Loucy (cell line): ENCODE data around the gene HMGB3.

ENCODE experiments used
- H2AFZ ChIP-seq: fragments of 200-600 bp; sonication (generic); 2 replicates; pipeline ENCODE4 v1.6.0; 2016; ENCODE audit warnings: antibody characterized with exemption, mild to moderate bottlenecking, low read length, moderate library complexity
- H3F3A ChIP-seq: fragments of 200-600 bp; 2 replicates; pipeline ENCODE4 v1.6.0; 2016; ENCODE audit warnings: antibody characterized with exemption, low read depth, mild to moderate bottlenecking
- H3K27me3 ChIP-seq: fragments of 200-600 bp; sonication (generic); 2 replicates; pipeline ENCODE4 v1.6.1; 2014; ENCODE audit warnings: low read length, mild to moderate bottlenecking; ENCODE audit not compliant: insufficient read depth, poor library complexity, severe bottlenecking
- H3K36me3 ChIP-seq: fragments of 200-600 bp; sonication (generic); 2 replicates; pipeline ENCODE4 v1.6.1; 2016; ENCODE audit warnings: low read length; ENCODE audit not compliant: insufficient read depth
- H3K4me1 ChIP-seq: fragments of 200-600 bp; sonication (generic); 2 replicates; pipeline ENCODE4 v1.5.1; 2014; ENCODE audit warnings: low read length, mild to moderate bottlenecking; ENCODE audit not compliant: insufficient read depth, poor library complexity, severe bottlenecking
- H3K4me2 ChIP-seq: fragments of 200-600 bp; sonication (generic); 2 replicates; pipeline ENCODE4 v1.6.0; 2014; ENCODE audit warnings: antibody characterized with exemption, low read length, low read depth, mild to moderate bottlenecking; ENCODE audit not compliant: poor library complexity, severe bottlenecking
- H3K4me3 ChIP-seq: fragments of 200-600 bp; sonication (generic); 2 replicates; pipeline ENCODE4 v1.5.1; 2014; ENCODE audit warnings: low read length, mild to moderate bottlenecking, mixed read lengths; ENCODE audit not compliant: poor library complexity, severe bottlenecking
- H3K79me2 ChIP-seq: fragments of 200-600 bp; sonication (generic); 2 replicates; pipeline ENCODE4 v1.6.1; 2014; ENCODE audit warnings: low read length; ENCODE audit not compliant: insufficient read depth
- H3K9ac ChIP-seq: fragments of 200-600 bp; sonication (generic); 2 replicates; pipeline ENCODE4 v1.6.0; 2014; ENCODE audit warnings: mild to moderate bottlenecking, low read depth, low read length, moderate library complexity; ENCODE audit not compliant: poor library complexity, severe bottlenecking
- H3K9me2 ChIP-seq: fragments of 200-600 bp; sonication (generic); replicated peaks from 2 replicates; pipeline ENCODE4 v1.6.1; 2016; ENCODE audit warnings: low read depth, low read length, mixed read lengths
- H3K9me3 ChIP-seq: fragments of 200-600 bp; sonication (generic); 2 replicates; pipeline ENCODE4 v1.6.1; 2014; ENCODE audit warnings: mild to moderate bottlenecking, antibody characterized with exemption, low read length, low read depth; ENCODE audit not compliant: insufficient read depth
- H4K20me1 ChIP-seq: fragments of 200-600 bp; sonication (generic); 2 replicates; pipeline ENCODE4 v1.6.0; 2014; ENCODE audit warnings: antibody characterized with exemption, low read length, mild to moderate bottlenecking; ENCODE audit not compliant: insufficient read depth, poor library complexity, severe bottlenecking
- EZH2phosphoT487 ChIP-seq: fragments of 200-600 bp; IDR thresholded peaks from 2 replicates; pipeline ENCODE4 v1.6.1; 2018; ENCODE audit warnings: antibody characterized with exemption, mild to moderate bottlenecking, moderate library complexity, borderline replicate concordance
- TF ChIP-seq, protein P1 (sequence below): fragments of 200-600 bp; sonication (generic); conservative IDR thresholded peaks from 2 replicates; pipeline ENCODE4 v1.5.1; 2014; ENCODE audit warnings: mild to moderate bottlenecking, antibody characterized with exemption, low read length

Gene HMGB3

DNA sequence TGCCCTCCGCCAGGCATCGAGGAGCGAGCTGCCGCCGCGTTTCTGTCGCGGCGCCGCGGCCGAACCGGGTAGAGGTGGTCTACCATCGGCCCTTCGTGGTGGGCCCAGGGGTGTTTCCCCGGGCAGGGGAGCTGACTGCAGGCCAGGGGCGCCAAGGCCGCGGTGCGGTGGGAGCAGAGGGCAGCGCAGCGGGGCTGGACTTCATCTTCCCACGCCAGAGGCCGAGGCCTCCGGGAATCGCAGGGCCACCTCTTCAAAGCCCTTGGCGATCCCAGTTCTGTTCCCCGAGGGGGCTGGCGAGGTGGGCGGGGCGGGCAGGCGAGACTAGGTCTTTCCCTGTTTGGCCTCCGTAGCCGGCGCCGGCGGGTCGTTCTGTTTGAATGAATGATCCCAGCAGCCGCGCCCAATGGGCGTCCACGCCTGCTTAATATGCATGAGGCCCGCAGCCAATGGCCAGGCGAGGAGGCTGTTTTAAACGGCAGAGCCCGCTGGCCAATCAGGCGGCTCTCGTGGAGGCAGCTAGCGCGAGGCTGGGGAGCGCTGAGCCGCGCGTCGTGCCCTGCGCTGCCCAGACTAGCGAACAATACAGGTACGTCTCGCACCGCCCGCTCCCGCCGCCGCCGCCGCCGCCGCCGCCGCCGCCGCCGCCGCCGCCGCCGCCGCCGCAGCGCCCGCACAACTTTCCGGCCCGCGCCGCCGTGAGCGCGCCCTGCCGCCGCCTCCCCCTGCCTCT, at the start of gene HMGB3:
TSS of gene HMGB3 (plus strand) at position 548 of the 733 bp plus-strand sequence. CDS start 2,265 bp downstream, outside the sequence.
- Histone ChIP-seq H3K36me3 (peaks cover 9% of the 10 kb centered on the region; the same call in 1 of the 2 replicates), H3K9me2 (no peaks in the 10 kb centered on the region), H2AFZ (peak within 1 kb of the TSS; percentile 45; the same call in 1 of the 2 replicates), H3F3A (no peaks in the 10 kb centered on the region), H3K4me2 (no peak within 1 kb of the TSS), H4K20me1 (peaks cover 7% of the 10 kb centered on the region), H3K9me3 (no peaks in the 10 kb centered on the region), H3K27me3 (no peaks in the 10 kb centered on the region), H3K79me2 (peaks cover 27% of the 10 kb centered on the region), H3K4me3 (peak within 1 kb of the TSS; percentile 72), H3K4me1 (peaks cover 12% of the 10 kb centered on the region), H3K9ac (peak within 1 kb of the TSS; percentile 65)
- TF ChIP-seq EZH2phosphoT487 = no peak
- TF ChIP-seq, protein P1, sequence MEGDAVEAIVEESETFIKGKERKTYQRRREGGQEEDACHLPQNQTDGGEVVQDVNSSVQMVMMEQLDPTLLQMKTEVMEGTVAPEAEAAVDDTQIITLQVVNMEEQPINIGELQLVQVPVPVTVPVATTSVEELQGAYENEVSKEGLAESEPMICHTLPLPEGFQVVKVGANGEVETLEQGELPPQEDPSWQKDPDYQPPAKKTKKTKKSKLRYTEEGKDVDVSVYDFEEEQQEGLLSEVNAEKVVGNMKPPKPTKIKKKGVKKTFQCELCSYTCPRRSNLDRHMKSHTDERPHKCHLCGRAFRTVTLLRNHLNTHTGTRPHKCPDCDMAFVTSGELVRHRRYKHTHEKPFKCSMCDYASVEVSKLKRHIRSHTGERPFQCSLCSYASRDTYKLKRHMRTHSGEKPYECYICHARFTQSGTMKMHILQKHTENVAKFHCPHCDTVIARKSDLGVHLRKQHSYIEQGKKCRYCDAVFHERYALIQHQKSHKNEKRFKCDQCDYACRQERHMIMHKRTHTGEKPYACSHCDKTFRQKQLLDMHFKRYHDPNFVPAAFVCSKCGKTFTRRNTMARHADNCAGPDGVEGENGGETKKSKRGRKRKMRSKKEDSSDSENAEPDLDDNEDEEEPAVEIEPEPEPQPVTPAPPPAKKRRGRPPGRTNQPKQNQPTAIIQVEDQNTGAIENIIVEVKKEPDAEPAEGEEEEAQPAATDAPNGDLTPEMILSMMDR = no peak

DNA sequence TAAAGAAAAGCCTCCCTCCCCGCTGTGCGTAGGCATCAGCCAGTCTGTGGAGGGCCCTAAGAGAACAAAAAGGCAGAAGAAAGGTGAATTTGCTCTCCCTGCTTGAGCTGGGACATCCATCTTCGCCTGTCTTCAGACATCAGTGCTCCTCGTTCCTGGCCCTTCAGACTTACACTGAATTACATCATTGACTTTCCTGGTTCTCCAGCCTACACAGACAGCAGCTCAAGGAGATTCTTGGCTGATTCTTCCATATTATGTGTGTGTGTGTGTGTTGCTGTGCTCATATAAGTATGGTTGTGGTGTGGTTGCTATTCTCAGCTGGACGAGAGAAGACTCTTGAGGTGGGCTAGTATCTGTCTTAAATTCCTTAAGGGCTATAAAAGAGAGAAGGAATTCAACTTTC, 49.2 kb upstream of the HMGB3 start:
- Histone ChIP-seq H3K4me3 (no peak overlapping the region), H2AFZ (no peak overlapping the region), H3K4me1 (no peaks in the 10 kb centered on the region), H4K20me1 (no peaks in the 10 kb centered on the region), H3K27me3 (no peaks in the 10 kb centered on the region), H3K36me3 (no peaks in the 10 kb centered on the region), H3K4me2 (no peak overlapping the region), H3K9me3 (no peaks in the 10 kb centered on the region), H3K9me2 (no peaks in the 10 kb centered on the region), H3F3A (no peaks in the 10 kb centered on the region), H3K9ac (no peak overlapping the region), H3K79me2 (no peaks in the 10 kb centered on the region)
- TF ChIP-seq, protein P1 = no peak
- TF ChIP-seq EZH2phosphoT487 = no peak

DNA sequence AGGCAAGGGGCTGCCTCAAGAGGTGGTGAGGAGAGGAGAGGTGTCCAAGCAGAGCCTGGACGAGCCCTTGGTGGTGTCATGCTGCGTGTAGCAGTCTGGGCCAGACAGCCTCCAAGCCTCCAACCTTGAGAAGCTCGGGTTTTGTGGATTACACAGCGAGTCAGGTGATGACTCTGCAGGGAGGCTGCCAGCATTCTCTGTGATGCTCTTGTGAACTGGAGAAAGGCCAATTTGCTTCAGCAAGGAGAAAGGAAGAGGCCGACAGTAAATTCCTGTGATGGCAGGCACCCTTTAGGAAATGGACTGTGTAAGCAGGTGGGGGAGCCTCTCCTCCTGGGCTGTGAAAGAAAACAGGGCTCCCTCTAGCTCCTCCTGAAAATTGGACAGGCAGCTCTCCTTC, 48.7 kb upstream of the HMGB3 start:
- no peak overlapping the region for H3K4me2 ChIP-seq
- H3K79me2 ChIP-seq = no peaks in the 10 kb centered on the region
- no peak overlapping the region for H3K4me3 ChIP-seq
- no peaks in the 10 kb centered on the region for H3K36me3 ChIP-seq
- H3K9me2 ChIP-seq = no peaks in the 10 kb centered on the region
- no peak for TF ChIP-seq EZH2phosphoT487
- TF ChIP-seq, protein P1 = no peak
- no peaks in the 10 kb centered on the region for H3K4me1 ChIP-seq
- H3F3A ChIP-seq = no peaks in the 10 kb centered on the region
- H4K20me1 ChIP-seq = no peaks in the 10 kb centered on the region
- no peaks in the 10 kb centered on the region for H3K27me3 ChIP-seq
- no peak overlapping the region for H2AFZ ChIP-seq
- no peak overlapping the region for H3K9ac ChIP-seq
- no peaks in the 10 kb centered on the region for H3K9me3 ChIP-seq
